Measurements from ENCODE around the gene VPS37B. TPM values are rescaled to one million over a fixed set of nuclear protein-coding genes. Genes with fewer than 3 reads are reported as not detected.

Gene VPS37B
- total and polyA plus RNA-seq, 12 donors: 16.4 to 33.2 (median 19.8) TPM

- intact Hi-C loops (cut with DNase I): no loop called here
- Histone ChIP-seq H3K9me3 (no peaks in the 10 kb centered on the region), H3K36me3 (peaks cover 0 to 49% (median 25%) of the 10 kb centered on the region in 9 donors), H3K27me3 (no peaks in the 10 kb centered on the region), H3K27ac (peak overlapping the region; percentile 80 to 95 (median 88)), H3K4me1 (peaks cover 39 to 100% (median 94%) of the 10 kb centered on the region in 9 donors), H3K4me3 (peak overlapping the region in 9 of 10 donors; percentile 33 to 56 (median 49))
- TF ChIP-seq, protein P1, sequence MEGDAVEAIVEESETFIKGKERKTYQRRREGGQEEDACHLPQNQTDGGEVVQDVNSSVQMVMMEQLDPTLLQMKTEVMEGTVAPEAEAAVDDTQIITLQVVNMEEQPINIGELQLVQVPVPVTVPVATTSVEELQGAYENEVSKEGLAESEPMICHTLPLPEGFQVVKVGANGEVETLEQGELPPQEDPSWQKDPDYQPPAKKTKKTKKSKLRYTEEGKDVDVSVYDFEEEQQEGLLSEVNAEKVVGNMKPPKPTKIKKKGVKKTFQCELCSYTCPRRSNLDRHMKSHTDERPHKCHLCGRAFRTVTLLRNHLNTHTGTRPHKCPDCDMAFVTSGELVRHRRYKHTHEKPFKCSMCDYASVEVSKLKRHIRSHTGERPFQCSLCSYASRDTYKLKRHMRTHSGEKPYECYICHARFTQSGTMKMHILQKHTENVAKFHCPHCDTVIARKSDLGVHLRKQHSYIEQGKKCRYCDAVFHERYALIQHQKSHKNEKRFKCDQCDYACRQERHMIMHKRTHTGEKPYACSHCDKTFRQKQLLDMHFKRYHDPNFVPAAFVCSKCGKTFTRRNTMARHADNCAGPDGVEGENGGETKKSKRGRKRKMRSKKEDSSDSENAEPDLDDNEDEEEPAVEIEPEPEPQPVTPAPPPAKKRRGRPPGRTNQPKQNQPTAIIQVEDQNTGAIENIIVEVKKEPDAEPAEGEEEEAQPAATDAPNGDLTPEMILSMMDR (IDR thresholded peaks at IDR 0.05): no peak
- no peak for DNase-seq
- peak in 5 of 8 donors; percentile 11 to 40 (median 18) for ATAC-seq
- 14 to 15% methylated on average over 15 of the region's 15 CpGs for WGBS, 2 donors
Observed at GRCh38 chr12:122870867-122871664, 24.9 kb downstream of the VPS37B start.

DNA sequence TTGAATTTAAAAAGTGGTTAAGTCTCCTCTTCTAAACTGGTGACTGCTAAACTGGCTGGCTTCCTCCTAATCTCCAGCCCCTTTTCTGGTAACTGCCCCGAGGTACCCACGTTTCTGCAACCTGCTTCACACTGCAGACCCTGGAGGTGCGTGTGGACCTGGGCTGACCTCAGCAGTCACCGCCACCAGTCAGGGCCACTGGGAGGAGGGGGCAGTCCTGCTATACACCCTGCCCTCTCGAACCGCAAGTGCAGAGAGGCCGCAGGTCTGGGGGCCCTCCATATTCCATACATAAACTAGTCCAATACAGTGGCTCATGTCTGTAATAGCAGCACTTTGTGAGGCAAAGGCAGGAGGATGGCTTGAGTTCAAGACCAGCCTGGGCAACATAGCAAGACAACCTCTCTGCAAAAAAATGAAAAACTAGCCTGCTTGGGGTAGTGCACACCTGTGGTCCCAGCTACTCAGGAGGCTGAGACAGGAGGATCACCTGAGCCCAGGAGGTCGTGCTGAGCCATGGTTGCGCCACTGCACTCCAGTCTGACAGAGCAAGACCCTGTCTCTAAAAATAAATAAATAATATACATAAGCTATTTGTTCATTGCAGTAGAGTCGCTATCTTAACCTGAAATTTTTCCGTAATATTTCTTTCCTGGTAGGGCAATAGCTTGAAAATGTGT is 25.6 kb downstream of the VPS37B start:
- TF ChIP-seq, protein P1 (IDR thresholded peaks at IDR 0.05): no peak
- peak overlapping the region in 9 of 10 donors; percentile 80 to 95 (median 88) for H3K27ac ChIP-seq
- H3K4me1 ChIP-seq: peaks cover 41 to 100% (median 91%) of the 10 kb centered on the region in 9 donors
- DNase-seq: no peak
- no peaks in the 10 kb centered on the region for H3K9me3 ChIP-seq
- H3K36me3 ChIP-seq: peaks cover 0 to 56% (median 25%) of the 10 kb centered on the region in 9 donors
- intact Hi-C loops (cut with DNase I): no loop called here
- H3K4me3 ChIP-seq: peak overlapping the region in 8 of 10 donors; percentile 33 to 56 (median 50)
- 84% methylated on average over 11 of the region's 11 CpGs for WGBS, 2 donors
- no peak for ATAC-seq
- no peaks in the 10 kb centered on the region for H3K27me3 ChIP-seq

GRCh38 chr12:122869207-122869973 is 26.5 kb downstream of the VPS37B start:
- H3K9me3 ChIP-seq: no peaks in the 10 kb centered on the region
- WGBS, 2 donors: 96 to 97% methylated on average over 8 of the region's 8 CpGs

More at GRCh38 chr12:122869207-122869973, 26.5 kb downstream of the VPS37B start:
- H3K27me3 ChIP-seq: no peaks in the 10 kb centered on the region
- peak overlapping the region in 3 of 10 donors; percentile 26 to 92 (median 88) for H3K27ac ChIP-seq
- no peak overlapping the region for H3K4me3 ChIP-seq
- H3K36me3 ChIP-seq: peaks cover 0 to 65% (median 25%) of the 10 kb centered on the region in 9 donors
- H3K4me1 ChIP-seq: peaks cover 41 to 100% (median 95%) of the 10 kb centered on the region in 9 donors
- DNase-seq (no peak), ATAC-seq (no peak)
- intact Hi-C loops (cut with DNase I): loop anchor here in 7 of 10 donors (2.0 to 10.0 kb wide), 3 partner anchors 19 to 365 kb away; partner anchors contain the start of genes MPHOSPH9 (in 4 of the 7) and MTRFR (in 4 of the 7)
- TF ChIP-seq, protein P1 (IDR thresholded peaks at IDR 0.05): no peak

All from heart right ventricle (tissue), 16 donors.